GM23338 (cell line): ENCODE results near the gene SMURF1. TPM values are rescaled to one million over a fixed set of nuclear protein-coding genes. Genes with fewer than 3 reads are reported as not detected.

Experiments used
- ATAC-seq: fragments of 200-7000 bp; cut with Tn5 transposase; 3 replicates; pipeline ENCODE4 v1.9.1; 2020
- DNase-seq: peaks from one replicate; pipeline ENCODE4 v3.0.0-alpha.2; 2015; ENCODE audit warnings: low spot score
- H2AFZ ChIP-seq: fragments of 200-600 bp; sonication (generic); 2 replicates; pipeline ENCODE4 v1.8.0; 2016; ENCODE audit warnings: antibody characterized with exemption, mild to moderate bottlenecking, moderate library complexity
- H3F3A ChIP-seq: fragments of 200-600 bp; sonication (generic); replicated peaks from 2 replicates; pipeline ENCODE4 v1.8.0; 2017; ENCODE audit warnings: antibody characterized with exemption, mixed run types, low read depth
- H3K27ac ChIP-seq: fragments of 200-600 bp; sonication (generic); 2 replicates; pipeline ENCODE4 v1.6.1; 2016; ENCODE audit warnings: low read depth
- H3K27me3 ChIP-seq: fragments of 200-600 bp; sonication (generic); 2 replicates; pipeline ENCODE4 v1.8.0; 2016; ENCODE audit warnings: mild to moderate bottlenecking, mixed run types, moderate library complexity; ENCODE audit not compliant: insufficient read depth
- H3K36me3 ChIP-seq: fragments of 200-600 bp; sonication (generic); 2 replicates; pipeline ENCODE4 v1.8.0; 2016; ENCODE audit warnings: mild to moderate bottlenecking; ENCODE audit not compliant: insufficient read depth
- H3K4me1 ChIP-seq: fragments of 200-600 bp; sonication (generic); 2 replicates; pipeline ENCODE4 v1.8.0; 2016; ENCODE audit warnings: mild to moderate bottlenecking, moderate library complexity; ENCODE audit not compliant: insufficient read depth
- H3K4me2 ChIP-seq: fragments of 200-600 bp; sonication (generic); 2 replicates; pipeline ENCODE4 v1.7.1; 2017; ENCODE audit warnings: mixed run types
- H3K4me3 ChIP-seq: fragments of 200-600 bp; sonication (generic); 2 replicates; pipeline ENCODE4 v1.6.1; 2016; ENCODE audit warnings: mixed run types
- H3K79me2 ChIP-seq: fragments of 200-600 bp; sonication (generic); replicated peaks from 2 replicates; pipeline ENCODE4 v1.8.0; 2017; ENCODE audit warnings: mild to moderate bottlenecking; ENCODE audit not compliant: insufficient read depth
- H3K9me2 ChIP-seq: fragments of 200-600 bp; sonication (generic); 2 replicates; pipeline ENCODE4 v1.8.0; 2017; ENCODE audit not compliant: insufficient read depth
- H4K20me1 ChIP-seq: fragments of 200-600 bp; sonication (generic); replicated peaks from 2 replicates; pipeline ENCODE4 v1.8.0; 2017; ENCODE audit warnings: mild to moderate bottlenecking; ENCODE audit not compliant: insufficient read depth
- H3K27ac Mint-ChIP-seq: 2 replicates; pipeline ENCODE4 v1.8.0; 2020; ENCODE audit warnings: inconsistent platforms, mild to moderate bottlenecking, moderate library complexity, mixed read lengths
- H3K27me3 Mint-ChIP-seq: 3 replicates; pipeline ENCODE4 v1.8.0; 2022; ENCODE audit warnings: low read depth, mild to moderate bottlenecking, moderate library complexity, mixed read lengths, inconsistent platforms; ENCODE audit not compliant: insufficient read depth, poor library complexity
- H3K36me3 Mint-ChIP-seq: 3 replicates; pipeline ENCODE4 v1.8.0; 2021; ENCODE audit warnings: low read depth, mild to moderate bottlenecking, inconsistent platforms, moderate library complexity, mixed read lengths
- H3K4me1 Mint-ChIP-seq: 3 replicates; pipeline ENCODE4 v1.8.0; 2020; ENCODE audit warnings: mild to moderate bottlenecking, inconsistent platforms, mixed read lengths
- H3K4me3 Mint-ChIP-seq: 3 replicates; pipeline ENCODE4 v1.8.0; 2021; ENCODE audit warnings: moderate library complexity, mild to moderate bottlenecking, inconsistent platforms, mixed read lengths
- H3K9me3 Mint-ChIP-seq: 3 replicates; pipeline ENCODE4 v1.8.0; 2020; ENCODE audit warnings: moderate library complexity, mild to moderate bottlenecking, inconsistent platforms, mixed read lengths
- CREB1 ChIP-seq: fragments of 250-450 bp; sonication (Bioruptor Pico); IDR thresholded peaks from 2 replicates; pipeline ENCODE4 v1.5.0; 2020; ENCODE audit warnings: low read depth, mild to moderate bottlenecking, moderate library complexity
- ETS1 ChIP-seq: IDR thresholded peaks from 2 replicates; pipeline ENCODE4 v1.6.1; 2016; ENCODE audit warnings: antibody characterized with exemption
- EZH2 ChIP-seq: fragments of 200-600 bp; sonication (generic); IDR thresholded peaks from one replicate; pipeline ENCODE4 v1.8.0; 2017; ENCODE audit warnings: antibody characterized with exemption, mild to moderate bottlenecking, low read depth; ENCODE audit not compliant: unreplicated experiment
- EZH2phosphoT487 ChIP-seq: fragments of 200-600 bp; sonication (generic); IDR thresholded peaks from one replicate; pipeline ENCODE4 v1.8.1; 2018; ENCODE audit warnings: antibody characterized with exemption; ENCODE audit not compliant: unreplicated experiment
- JUNB ChIP-seq: IDR thresholded peaks from one replicate; pipeline ENCODE4 v1.6.1; 2016; ENCODE audit warnings: antibody characterized with exemption; ENCODE audit not compliant: unreplicated experiment
- STAT1 ChIP-seq: IDR thresholded peaks from one replicate; pipeline ENCODE4 v1.6.1; 2016; ENCODE audit warnings: antibody characterized with exemption; ENCODE audit not compliant: unreplicated experiment
- ZNF331 ChIP-seq: fragments of 250-450 bp; sonication (Bioruptor Pico); IDR thresholded peaks from 2 replicates; pipeline ENCODE4 v1.5.0; 2020; ENCODE audit warnings: low read depth, mild to moderate bottlenecking, moderate library complexity
- polyA plus RNA-seq: library from polyadenylated mRNA; unstranded; fragments of >200 nt; fragmentation: Nextera tagmentation; extraction: Ambion mirVana; gene quantifications from 2 replicates; pipeline ENCODE4 v1.2.1, GENCODE V29; 2016
- total RNA-seq: library from RNA; depleted of rRNA; stranded (reverse); fragments of >200 nt; shearing (Covaris generic); gene quantifications from 2 replicates; pipeline ENCODE4 v1.2.3, GENCODE V29; 2014
- TF ChIP-seq, protein P1 (sequence below): IDR thresholded peaks from one replicate; pipeline ENCODE4 v1.6.1; 2018; ENCODE audit warnings: antibody characterized with exemption; ENCODE audit not compliant: unreplicated experiment
- TF ChIP-seq, protein P2 (sequence below), 2 experiments: fragments of 200-600 bp in 1 of 2; sonication (generic) in 1 of 2; conservative IDR thresholded peaks; 2 replicates each; pipeline versions ENCODE4 v1.5.1 to v1.6.1; 2016 to 2017; ENCODE audit warnings: antibody characterized with exemption in 2 of 2, low read depth in 2 of 2, mild to moderate bottlenecking in 2 of 2, moderate library complexity in 1 of 2

Gene SMURF1
- total and polyA plus RNA-seq, 2 experiments from 2014 or later = 5.8 to 23.9 TPM

GRCh38 chr7:98997846-98998245 is 146.1 kb downstream of the SMURF1 start (continued):
- TF ChIP-seq ETS1 (no peak), STAT1 (no peak), JUNB (no peak), EZH2phosphoT487 (no peak)
- TF ChIP-seq, protein P1, sequence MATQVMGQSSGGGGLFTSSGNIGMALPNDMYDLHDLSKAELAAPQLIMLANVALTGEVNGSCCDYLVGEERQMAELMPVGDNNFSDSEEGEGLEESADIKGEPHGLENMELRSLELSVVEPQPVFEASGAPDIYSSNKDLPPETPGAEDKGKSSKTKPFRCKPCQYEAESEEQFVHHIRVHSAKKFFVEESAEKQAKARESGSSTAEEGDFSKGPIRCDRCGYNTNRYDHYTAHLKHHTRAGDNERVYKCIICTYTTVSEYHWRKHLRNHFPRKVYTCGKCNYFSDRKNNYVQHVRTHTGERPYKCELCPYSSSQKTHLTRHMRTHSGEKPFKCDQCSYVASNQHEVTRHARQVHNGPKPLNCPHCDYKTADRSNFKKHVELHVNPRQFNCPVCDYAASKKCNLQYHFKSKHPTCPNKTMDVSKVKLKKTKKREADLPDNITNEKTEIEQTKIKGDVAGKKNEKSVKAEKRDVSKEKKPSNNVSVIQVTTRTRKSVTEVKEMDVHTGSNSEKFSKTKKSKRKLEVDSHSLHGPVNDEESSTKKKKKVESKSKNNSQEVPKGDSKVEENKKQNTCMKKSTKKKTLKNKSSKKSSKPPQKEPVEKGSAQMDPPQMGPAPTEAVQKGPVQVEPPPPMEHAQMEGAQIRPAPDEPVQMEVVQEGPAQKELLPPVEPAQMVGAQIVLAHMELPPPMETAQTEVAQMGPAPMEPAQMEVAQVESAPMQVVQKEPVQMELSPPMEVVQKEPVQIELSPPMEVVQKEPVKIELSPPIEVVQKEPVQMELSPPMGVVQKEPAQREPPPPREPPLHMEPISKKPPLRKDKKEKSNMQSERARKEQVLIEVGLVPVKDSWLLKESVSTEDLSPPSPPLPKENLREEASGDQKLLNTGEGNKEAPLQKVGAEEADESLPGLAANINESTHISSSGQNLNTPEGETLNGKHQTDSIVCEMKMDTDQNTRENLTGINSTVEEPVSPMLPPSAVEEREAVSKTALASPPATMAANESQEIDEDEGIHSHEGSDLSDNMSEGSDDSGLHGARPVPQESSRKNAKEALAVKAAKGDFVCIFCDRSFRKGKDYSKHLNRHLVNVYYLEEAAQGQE = no peak
- TF ChIP-seq, protein P2, sequence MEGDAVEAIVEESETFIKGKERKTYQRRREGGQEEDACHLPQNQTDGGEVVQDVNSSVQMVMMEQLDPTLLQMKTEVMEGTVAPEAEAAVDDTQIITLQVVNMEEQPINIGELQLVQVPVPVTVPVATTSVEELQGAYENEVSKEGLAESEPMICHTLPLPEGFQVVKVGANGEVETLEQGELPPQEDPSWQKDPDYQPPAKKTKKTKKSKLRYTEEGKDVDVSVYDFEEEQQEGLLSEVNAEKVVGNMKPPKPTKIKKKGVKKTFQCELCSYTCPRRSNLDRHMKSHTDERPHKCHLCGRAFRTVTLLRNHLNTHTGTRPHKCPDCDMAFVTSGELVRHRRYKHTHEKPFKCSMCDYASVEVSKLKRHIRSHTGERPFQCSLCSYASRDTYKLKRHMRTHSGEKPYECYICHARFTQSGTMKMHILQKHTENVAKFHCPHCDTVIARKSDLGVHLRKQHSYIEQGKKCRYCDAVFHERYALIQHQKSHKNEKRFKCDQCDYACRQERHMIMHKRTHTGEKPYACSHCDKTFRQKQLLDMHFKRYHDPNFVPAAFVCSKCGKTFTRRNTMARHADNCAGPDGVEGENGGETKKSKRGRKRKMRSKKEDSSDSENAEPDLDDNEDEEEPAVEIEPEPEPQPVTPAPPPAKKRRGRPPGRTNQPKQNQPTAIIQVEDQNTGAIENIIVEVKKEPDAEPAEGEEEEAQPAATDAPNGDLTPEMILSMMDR (conservative IDR thresholded peaks at IDR 0.05; ENCODE audit: low read depth in 2 of 2) = no peak

DNA sequence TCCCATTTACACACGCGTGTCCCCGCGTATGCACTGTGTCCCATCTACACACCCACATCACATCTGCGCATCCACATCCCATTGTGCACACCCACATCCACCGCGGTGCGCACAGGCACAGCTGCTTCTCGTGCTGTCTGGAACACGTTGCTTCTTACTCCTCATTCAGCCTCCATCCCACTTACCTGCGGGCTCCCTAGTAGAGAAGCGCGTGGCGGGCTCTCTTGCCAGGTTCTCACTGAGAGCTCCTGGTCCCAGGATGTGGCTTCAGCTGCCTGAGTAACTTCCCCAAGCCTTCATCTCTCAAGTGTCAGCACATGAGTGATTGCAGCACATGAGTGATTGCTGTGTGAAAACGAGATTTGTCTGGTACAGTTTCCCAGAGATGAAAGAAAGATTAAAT is 147.8 kb downstream of the SMURF1 start:
- no peaks in the 10 kb centered on the region for H3K9me3 Mint-ChIP-seq
- H2AFZ ChIP-seq = no peak overlapping the region
- H3K4me1 Mint-ChIP-seq = no peaks in the 10 kb centered on the region
- H4K20me1 ChIP-seq = peaks cover 14% of the 10 kb centered on the region
- H3K4me3 ChIP-seq = no peak overlapping the region
- no peak for ATAC-seq
- H3K9me2 ChIP-seq = no peaks in the 10 kb centered on the region
- H3K27ac Mint-ChIP-seq = no peak overlapping the region
- peaks cover 65% of the 10 kb centered on the region for H3K36me3 Mint-ChIP-seq
- no peak overlapping the region for H3K4me3 Mint-ChIP-seq
- no peak overlapping the region for H3K4me2 ChIP-seq
- H3K36me3 ChIP-seq = peaks cover 14% of the 10 kb centered on the region
- DNase-seq = no peak
- H3K79me2 ChIP-seq = no peaks in the 10 kb centered on the region
- H3F3A ChIP-seq = no peaks in the 10 kb centered on the region
- H3K4me1 ChIP-seq = no peaks in the 10 kb centered on the region
- no peak overlapping the region for H3K27ac ChIP-seq
- H3K27me3 ChIP-seq = no peaks in the 10 kb centered on the region
- H3K27me3 Mint-ChIP-seq = peaks cover 6% of the 10 kb centered on the region
- TF ChIP-seq CREB1 (CRISPR knock-in tag) = no peak
- TF ChIP-seq, protein P2 (conservative IDR thresholded peaks at IDR 0.05; ENCODE audit: low read depth in 2 of 2) = no peak
- no peak for TF ChIP-seq EZH2
- TF ChIP-seq ETS1 = no peak
- no peak for TF ChIP-seq ZNF331 (CRISPR knock-in tag)
